ENCODE results near the gene PTPRG.

The PTPRG gene

DNA sequence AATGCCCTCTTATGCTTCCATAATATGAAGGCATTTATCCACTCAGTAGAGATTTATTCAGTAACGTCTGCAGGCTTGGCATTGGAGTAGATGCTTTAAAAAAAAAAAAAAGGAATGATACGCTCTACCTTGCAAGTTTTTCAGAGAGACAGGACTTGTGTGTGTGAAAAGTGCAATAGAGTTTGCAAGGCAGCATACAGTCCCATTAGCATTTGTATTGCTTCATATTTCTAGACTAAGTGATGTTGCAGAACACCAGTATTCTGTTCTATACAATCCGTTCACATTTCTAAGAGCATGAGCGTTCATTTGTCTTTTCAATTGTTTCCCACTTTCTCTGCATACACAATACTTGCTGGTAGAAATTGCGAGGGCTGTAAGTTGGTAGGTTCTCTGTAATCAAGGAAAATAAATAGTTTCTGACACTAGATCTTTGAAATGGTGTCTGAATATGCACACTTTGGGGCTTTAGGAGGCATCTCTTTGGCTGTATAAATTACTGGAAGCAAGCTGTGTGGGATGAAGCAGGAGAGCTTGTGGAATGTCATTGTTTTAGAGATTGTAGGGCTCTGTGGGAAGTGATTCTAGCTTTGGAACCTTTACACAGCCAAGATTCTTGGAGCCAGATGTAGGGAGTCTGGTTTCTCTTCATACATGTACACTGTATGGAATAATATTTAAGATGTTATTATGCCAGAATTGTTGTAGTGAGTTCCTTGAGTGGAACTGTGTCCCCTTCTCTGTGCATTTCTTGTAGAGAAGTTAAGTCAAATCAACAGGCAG is 549.3 kb downstream of the PTPRG start:
- DNase-seq (ENCODE audit: low read depth in 2 of 2) = no peak

DNA sequence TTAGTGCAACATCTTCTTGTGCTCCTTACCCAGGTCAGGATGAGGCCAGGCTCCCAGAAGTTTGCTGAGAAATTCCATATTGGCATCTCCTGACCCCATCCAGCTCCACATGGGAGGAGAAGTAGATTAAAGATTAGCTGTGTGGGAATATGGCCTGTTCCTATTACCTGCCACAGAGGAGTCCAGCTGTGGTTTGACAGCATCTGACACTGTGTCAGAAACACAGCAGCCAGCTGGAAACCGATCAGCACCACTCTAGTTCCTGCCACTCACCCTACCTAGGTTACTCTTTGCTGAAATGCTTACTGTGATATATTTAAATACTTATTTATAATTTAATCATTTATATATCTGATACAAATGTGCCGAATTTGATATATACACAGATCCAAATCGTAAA is 551.7 kb downstream of the PTPRG start:
- no peak for DNase-seq (ENCODE audit: low read depth in 2 of 2)

DNA sequence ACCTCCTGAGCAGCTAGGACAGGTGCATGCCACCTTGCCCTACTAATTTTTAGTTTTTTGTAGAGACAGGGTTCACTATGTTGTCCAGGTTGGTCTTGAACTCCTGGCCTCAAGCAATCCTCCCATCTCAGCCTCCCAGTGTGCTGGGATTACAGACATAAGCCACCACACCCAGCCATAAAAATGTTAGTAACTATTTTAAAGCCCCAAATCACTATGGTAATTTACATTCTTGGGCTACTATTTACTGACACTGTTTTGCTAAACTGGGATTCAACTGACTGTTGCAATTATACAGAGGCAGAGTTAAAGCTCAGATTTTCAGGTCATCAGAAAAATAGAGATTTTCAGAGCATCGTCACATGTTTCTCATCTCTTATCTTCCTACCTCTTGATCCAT is 553.4 kb downstream of the PTPRG start:
- no peak for DNase-seq (ENCODE audit: low read depth in 2 of 2)

DNA sequence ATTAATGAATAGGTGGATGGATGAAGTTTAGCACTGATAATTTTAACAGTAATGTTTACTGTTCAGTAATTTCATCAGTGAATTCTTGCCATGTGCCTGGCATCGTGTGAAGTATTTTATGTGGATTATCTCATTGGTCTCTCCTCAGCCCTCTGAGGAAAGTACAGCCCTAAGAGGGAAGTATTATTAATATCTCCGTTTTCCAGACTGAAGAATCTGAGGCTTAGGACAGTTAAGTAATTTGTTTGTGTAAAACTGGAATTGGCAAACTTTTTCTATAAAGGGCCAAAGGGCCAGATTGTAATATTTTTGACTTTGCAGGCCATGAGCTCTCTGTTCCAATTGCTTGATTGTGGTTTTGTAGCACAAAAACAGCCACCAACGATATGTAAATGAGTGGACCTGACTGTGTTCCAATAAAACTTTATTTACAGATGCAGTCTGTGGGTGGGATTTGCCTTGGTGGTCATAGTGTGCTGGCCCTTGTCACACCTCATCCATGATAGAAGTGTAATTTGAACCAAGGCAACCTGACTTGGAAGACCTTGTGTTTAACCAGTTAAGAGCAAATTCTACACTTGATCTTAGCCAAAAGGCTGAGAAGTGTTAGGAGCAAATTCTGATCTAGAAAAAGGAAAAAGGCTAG is 556.7 kb downstream of the PTPRG start:
- DNase-seq (ENCODE audit: low read depth in 2 of 2) = no peak

DNA sequence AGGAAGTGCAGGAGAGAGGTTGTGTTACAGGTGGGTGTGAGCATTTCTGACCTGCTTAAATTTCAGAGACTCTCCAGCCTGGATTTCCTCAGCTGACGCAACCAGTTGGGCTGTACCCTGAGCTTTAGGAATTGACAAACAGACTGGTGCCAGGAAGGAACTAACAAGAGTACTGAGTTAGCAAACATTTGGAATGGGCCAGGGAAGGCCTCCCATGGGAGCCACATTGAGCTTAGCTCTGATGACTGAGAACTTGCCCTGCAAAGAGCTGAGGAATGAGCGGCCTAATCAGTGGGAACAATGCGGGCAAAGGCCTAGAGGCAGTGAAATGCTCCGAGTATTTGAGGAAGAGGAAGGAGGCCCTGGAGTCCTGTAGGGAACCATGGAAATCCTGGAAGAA is 557.8 kb downstream of the PTPRG start:
- no peak for DNase-seq (ENCODE audit: low read depth in 2 of 2)

DNA sequence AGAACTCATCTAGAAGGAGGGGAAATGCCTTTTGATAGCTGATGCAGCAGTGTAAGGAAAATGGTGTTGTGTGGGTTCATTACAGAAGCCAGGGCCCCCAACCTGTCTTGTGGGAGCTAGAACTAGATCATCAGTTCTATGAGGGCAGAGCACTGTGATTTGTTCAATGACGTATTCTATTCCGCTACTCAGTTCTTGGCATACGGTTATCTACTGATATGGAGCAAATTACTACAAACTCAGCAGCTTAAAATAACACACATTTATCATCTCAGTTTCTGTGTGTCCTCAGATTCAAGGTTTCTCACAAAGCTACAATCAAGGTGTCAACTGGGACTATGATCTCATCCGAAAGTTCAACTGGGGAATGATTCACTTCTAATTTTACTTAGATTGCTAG is 561.4 kb downstream of the PTPRG start:
- no peak for DNase-seq (ENCODE audit: low read depth in 2 of 2)

DNA sequence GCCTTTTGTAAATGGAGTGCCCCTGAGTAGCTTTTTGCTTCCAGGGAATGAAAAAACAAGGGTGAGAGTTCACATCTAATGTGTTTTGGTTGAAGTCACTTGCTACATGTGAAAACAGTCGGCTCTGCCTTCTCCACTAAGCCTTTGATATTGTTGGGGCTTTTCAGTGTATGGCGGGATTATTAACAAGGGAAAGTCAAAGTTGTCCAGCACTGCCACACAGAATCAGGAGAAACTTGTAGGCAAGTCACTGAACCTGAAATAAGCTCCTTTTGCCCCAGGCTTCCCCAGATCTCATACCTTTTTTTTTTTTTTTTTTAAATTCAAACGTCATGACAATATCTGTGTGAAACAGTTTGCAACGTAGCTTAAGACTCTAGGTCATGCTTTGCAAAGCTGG is 564.0 kb downstream of the PTPRG start:
- no peak for DNase-seq (ENCODE audit: low read depth in 2 of 2)

DNA sequence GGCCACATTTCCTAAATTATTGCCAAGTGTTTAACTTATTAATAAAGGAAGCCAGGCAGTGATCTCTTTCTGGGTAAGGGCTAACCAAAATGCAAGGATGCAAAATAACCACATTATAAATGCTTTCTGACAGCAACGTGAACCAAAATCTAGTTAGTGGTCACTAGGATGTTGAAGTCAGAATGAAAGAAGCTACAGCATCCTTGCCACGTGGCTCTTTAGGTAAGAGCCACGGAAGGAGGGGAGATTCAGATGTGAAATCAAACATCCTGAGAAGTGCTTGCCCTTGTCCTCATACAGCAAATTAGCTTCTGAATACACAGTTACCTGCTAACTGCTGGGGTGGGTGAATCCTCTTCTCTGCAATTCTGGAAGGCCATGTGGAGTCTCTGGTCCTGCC is 565.7 kb downstream of the PTPRG start:
- DNase-seq (ENCODE audit: low read depth in 2 of 2) = no peak

DNA sequence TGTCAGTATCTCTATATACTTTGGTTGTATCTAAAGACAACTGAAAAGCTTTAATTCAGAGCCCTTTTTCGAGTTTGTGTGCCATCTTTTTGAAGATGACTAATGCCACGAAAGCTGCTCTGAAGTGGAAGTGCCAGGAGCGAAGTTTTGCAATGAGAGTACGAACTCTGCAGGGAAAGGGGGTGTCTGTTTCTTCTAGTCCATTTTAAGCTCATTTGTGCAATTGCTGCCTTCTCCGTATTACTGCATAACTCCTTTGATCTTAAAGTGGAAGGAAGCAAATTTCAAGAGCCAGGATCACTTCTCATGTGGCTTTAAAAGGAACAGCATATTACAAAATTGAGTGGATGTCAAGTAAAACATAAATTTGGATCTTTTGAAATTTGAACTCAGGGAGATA is 566.7 kb downstream of the PTPRG start:
- DNase-seq (ENCODE audit: low read depth in 2 of 2) = no peak

DNA sequence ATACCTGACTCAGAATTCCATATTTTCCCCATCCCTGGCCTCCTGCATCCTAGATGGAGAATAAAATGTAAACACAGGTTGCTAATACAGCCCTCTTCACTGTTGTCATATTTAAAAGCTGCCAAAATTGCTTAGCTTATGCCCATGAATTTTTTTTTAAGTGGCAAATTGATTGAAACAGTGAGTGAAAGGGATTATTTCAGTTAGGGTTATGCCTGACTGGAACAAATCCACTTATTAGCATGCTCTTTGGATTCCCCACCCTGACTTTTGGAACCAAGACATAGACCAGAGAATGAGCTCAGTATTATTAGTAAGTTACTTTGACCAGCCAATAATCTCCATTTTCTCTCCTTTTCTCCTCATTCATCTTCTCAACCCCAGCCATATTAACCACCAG is 567.3 kb downstream of the PTPRG start:
- no peak for DNase-seq (ENCODE audit: low read depth in 2 of 2)

DNA sequence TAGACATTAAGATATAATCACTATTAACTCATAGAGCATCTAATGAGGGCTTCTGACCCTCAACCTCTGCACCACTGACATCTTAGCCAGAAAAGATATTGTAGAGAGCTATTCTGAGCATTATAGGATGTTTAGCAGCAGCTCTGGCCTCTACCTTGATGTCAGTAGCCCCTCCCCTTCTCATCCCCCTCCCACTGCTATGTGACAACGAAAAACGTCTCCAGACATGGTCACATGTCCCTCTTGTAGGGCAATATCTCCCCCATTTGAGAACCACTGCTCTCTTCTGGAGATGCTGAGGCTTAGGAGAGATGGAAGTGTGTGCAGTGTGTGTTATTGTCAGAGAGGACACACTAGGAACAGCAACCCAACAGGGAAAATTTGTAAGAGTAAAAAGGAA is 569.7 kb downstream of the PTPRG start:
- no peak for DNase-seq (ENCODE audit: low read depth in 2 of 2)

DNA sequence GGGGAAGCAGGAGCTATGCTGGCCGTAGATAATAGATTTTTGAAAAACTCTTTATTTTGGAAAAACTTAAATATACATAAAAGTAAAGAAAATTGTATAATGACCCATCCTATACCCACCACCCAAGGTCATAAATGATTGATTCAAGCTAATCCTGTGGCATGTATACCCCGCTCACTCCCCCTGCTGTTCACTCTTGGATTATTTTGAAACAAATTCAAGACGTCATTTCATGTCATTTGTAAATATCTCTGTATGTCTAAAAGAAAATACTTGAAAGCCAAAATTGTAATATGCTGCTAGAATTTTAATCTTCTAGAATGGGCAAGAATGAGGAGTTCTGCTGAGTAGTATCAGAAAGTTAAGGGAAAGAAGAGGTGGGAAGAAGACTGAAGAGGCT is 570.2 kb downstream of the PTPRG start:
- DNase-seq (ENCODE audit: low read depth in 2 of 2) = no peak

DNA sequence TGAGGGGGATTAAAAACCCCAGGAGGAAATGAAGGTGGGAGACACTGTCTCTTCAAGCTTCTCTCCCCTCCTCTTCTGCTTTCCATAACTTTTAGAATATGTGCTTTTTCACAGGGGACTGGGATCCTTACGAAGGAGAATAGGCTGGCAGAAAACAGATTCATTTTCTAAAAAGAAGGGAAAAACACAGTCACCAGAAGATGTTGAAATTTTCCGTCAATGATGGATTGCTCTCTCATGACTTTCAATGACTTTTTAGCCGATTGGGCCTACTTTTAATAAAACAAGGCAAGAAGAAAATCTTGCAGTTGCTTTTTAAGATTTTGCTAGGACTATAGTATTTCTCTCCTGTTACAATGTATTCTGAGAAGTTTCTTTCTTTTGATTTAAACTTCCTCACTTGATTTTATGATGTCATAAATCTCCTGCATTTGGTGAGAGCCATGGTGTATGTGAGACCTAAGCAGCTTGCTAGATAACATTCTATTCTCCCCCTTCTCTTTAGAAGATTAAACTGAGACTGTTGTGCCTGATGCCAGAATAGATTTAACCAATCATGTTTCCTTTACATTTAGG is 570.7 kb downstream of the PTPRG start:
- DNase-seq (ENCODE audit: low read depth in 2 of 2) = no peak

DNA sequence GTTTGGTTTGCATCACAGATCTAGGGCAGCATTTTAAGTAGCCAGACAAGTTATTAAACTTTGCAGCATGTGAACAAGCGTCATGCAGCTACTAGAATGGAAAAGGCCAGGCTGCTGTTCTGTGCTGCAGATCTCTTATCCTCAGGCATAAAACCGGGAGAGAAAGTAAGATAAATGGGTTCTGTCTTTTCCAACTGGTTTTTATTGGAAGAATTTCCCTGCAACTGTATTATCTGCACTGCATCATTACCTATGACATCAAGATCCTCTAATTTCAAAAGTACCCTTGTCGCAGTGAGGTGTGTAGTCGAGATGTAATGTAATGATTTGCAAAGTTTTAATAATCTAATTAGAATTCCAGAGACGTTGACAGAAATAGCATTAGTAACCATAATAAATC is 571.6 kb downstream of the PTPRG start:
- DNase-seq (ENCODE audit: low read depth in 2 of 2) = no peak

DNA sequence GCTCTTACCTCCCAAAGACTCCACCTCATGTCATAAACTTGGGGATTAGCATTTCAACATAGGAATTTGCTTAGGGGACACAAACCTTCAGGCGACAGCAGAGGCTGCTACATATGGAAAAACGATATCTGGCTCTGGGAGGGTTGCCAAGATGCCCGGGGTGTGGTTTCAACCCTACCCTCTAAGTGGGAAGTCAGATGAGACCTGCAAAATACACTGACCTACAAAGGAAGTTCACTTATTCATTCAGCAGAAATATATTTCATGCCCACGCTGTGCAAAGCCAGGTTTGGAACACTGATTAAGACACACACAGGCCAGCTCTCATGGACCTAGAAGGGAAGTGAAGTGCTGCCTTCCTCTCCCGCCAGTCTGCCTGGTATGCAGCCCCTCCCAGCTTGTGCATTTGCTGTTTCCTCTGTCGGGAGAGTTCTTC is 572.7 kb downstream of the PTPRG start:
- DNase-seq (ENCODE audit: low read depth in 2 of 2) = no peak

DNA sequence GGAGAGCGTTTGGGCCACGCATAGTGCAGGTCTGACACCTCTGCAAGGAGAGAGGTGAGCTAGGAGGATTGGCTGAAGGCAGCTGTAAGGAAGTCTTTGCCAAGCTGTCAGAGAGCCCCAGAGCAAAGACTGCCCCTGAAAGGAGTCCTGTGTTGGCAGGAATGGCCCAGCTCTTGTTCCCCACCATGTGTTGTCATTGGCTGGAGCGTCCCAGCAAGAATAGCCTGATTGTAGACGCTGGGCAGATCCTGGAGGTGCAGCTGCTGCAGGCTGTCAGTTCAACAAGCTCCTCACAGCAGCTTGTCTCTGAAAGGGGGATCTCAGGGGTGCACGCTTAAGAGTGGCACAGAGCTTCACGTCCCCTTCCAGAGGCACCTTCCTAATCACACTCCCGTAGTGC is 574.4 kb downstream of the PTPRG start:
- DNase-seq (ENCODE audit: low read depth in 2 of 2) = no peak

DNA sequence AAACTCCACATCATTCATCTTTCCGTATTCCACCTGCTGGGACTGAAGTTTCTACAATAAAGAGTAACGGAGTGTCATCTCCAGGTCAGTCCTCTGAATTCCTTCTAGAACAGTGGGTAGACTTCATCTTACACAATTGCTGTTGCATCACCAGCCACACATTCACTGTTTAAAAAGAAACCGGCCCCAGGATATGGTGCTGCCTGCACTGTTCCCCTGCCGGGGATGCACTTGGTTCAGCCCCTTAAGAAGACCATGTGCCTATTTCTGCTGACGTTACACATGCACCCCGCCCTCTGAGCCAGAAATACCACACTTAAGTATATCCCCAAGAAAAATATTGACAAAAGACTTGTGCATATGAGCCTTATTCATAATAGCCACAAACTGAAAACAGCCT is 578.6 kb downstream of the PTPRG start:
- DNase-seq (ENCODE audit: low read depth in 2 of 2) = no peak

DNA sequence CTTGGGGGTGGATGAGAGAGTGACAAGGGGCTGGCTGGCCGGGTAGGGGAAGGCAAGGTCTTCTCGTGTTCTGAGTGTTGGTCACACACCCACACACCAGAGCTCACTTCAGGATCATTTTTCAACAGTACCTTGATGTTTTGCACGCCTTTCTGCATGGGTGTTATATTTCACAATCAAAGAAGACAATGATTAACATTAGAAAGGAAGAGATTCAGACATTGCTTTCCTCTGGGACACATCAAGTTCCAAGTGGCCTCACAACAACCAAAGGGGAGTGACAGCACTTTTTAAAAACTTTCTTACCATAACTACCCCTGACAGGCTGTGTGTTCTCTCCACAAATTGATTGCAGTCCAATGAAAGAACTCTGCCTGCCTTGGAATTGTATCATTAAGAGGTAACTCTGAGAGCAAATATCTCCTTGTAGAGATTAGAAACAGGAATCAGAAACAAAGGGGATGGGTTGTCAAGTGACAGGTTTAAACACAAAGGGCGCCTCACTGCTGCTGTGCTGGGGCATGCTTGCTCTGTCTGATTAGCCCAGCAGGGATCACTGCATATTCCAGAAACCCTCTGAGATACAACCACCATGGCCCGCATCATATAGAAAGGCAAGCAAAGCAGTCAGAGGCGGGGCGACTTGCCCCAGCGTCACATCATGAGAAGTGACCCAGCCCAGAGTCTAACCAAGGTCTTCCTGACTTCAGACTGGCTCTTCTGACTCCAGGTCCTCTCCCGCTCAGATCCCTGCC is 581.1 kb downstream of the PTPRG start:
- DNase-seq (ENCODE audit: low read depth in 2 of 2) = no peak

DNA sequence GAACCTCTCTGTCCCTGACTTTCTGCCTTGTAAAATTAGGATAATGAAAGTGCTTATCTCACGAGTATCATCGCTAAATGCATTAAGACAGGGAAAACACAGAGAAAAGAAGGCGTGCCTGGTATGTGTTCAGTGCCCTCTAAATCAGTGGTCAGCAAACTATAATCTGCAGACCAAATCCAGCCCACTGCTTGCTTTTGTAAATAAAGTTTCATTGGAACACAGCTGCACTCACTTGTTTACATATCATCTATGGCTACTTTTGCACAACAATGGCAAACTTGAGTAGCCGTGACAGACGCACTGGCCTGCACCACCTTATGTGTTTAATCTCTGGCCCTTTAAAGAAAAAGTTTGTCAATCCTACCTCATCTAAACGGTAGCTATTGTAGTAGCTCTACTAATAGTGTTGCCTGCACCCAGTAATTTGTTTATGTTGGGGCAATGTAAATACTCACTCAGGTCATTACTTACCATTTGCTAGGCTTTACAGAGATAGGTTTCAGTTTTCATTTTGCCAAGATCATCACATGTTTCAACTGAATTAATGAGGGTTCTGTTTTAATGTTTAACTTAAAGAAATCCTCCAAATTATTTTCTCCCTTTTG is 582.6 kb downstream of the PTPRG start:
- DNase-seq (ENCODE audit: low read depth in 2 of 2) = no peak

DNA sequence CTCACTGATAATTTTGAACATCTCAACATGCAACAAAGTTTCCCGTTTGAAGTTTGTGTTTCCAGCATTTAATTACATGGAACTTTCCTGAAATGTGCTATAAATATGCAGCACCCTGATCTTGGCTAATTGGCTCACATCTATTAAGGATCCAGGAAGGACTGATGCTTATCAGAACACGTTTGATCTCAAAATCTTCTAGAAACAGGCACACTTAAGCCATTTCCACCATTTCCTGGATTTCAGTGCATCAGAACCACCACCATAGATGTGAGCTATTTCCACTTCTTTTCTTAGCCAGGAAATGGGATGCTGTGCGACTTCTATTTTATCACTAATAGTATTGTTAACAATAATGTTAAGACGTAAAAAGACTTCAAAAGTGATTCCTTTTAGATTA is 583.1 kb downstream of the PTPRG start:
- DNase-seq (ENCODE audit: low read depth in 2 of 2) = no peak

DNA sequence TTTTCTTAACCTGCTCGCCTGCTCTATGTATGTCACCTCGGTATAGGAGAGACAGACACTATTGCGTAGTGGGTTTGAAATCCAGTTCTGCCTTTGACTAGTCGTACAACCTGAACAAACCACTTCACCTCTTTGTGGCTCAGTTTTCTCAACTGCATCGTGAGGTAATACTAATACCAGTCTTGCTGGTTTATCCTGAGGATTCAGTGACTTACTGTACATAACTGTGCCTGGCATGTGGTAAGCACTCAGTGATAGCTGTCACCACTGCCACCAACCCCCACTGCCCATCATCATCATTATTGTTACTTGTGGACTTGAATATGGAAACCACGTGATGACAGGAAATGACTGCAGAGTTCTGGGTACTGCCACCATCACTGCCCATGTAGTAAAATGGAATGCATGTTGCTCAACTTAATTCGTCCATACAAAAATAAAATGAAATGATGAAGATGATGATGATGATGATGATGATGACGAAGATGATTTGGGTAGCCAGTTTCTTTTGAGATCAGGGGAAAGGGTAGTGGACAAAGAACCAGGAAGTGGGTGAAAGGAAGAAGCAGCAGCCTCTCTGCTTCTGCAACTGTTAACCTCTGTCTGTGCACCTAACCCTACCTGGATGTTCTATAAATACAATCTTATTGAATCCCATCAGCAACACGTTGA is 583.9 kb downstream of the PTPRG start:
- no peak for DNase-seq (ENCODE audit: low read depth in 2 of 2)

DNA sequence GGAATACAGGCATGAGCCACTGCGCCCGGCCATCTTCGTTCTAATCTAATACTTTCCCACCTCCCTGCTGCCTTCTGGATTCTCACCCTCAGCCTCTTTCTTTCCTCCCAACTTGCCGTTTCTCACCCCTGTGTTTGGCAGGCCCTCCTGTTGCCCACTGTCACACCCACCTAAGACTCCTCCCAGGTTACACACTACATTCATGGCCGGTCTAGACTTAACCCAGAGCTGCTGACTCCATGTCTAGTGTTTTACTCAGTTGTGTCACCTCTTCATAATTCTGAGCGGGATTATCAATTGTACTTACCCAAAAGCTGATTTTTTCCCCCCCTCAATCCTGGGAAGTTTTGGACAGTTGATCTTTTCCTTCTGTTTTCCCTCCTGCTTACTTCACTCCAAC is 588.2 kb downstream of the PTPRG start:
- DNase-seq (ENCODE audit: low read depth in 2 of 2) = no peak
